SK-N-SH treated with all-trans-retinoic acid at 6 μM for 48 hours (cell line): Measurements from ENCODE around the gene TMEM143.

Experiments used
- PATZ1 ChIP-seq: fragments of 250-450 bp; sonication (Bioruptor Pico); IDR thresholded peaks from 2 replicates; pipeline ENCODE4 v1.8.0; 2020; ENCODE audit warnings: mild to moderate bottlenecking, moderate library complexity, borderline replicate concordance
- ZNF8 ChIP-seq: fragments of 450-650 bp; formaldehyde crosslinking; IDR thresholded peaks from 2 replicates; pipeline ENCODE4 v1.5.0; 2020; ENCODE audit warnings: mild to moderate bottlenecking, moderate library complexity

GRCh38 chr19:48364598-48365348 lies 1.0 kb upstream of the TMEM143 start:
- TF ChIP-seq PATZ1 (CRISPR knock-in tag) (no peak), ZNF8 (CRISPR knock-in tag) (no peak)
